HG03097 (cell line): ENCODE results near the gene BANK1.

Experiments used
- ATAC-seq: cut with Tn5 transposase; IDR thresholded peaks from one replicate; pipeline ENCODE4 v1.9.1; 2021; ENCODE audit not compliant: unreplicated experiment, low FRiP score

BANK1 gene

DNA sequence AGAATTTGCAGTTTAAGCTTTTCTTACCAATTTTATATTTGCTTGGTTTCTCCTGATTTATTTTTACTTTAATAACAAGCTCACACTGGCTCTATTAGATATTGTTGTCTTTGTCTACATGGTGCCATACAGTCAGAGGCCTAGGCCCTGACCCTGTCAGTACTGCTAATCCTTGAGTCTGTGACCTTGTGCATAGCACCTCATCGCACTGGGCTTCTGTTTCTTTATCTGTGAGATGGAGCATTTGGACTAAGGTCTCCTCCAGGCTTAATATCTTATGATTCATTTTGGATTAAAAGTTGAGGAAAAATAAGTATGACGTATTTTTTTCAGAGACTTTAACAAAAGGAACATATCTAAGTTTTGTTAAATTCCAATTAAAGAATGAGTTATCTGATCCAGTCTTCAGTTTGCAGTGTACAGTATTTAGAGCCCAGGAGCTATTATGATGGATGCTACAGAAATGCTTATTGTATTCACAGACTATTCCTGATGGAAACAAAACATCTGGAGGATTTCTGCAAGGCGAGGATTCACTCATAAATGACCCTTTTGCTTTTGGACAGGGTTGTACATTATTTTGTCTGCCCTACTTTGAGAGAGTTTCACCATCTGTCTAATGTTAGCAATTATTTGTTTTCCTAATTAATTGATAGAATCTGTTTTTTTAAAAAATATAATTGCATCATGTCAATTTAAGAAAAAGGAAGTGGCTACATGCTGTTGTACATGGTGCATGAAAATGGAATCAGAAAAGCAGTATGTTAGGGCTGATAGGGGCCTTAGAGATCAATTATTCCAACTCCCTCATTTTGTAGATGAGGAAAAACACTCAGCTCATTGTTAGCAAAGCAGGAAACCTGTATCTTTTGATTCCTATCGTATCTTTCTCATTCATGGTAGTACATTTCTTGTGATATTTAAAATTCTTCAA lies 203.6 kb downstream of the BANK1 start:
- no peak for ATAC-seq

DNA sequence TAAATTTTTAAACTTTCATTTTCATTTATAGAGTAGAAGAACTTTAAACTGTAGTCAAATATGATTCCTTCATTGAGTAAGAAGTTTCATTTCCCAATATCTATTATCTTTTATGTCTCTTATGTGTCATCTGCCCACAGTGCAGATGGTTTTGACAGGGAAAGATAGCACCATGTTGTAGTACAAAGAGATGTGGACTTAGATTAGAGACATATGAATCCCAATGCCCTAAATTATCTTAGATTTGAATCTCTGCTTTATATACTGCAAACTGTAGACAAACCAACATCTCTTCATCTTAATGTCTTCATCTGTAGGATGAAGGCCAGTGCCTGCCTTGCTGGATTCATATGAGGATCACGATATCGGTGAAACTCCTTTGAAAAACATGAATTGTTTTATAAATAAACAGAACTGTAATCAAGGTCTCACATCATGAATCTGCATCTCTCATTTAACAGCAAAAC lies 217.5 kb downstream of the BANK1 start:
- peak; percentile 90 for ATAC-seq

DNA sequence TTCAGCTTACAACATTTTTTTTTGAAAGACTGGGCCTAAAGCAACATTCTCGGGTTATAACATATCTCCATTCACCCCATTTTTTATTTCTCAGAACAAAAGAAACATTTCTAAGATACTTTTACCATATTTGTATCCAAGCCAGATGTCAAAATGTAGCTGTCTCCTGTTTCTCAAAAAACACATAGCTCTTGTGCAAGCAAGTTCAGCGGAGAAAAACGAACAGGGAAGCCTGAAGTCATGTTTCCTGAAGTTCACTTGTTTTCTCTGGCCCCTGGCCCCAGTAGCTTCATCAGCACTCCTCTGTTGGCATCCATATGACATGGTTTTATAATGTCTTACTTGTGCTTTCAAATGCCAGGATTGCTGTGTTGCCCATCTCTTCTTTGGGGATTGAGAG lies 218.2 kb downstream of the BANK1 start:
- no peak for ATAC-seq

DNA sequence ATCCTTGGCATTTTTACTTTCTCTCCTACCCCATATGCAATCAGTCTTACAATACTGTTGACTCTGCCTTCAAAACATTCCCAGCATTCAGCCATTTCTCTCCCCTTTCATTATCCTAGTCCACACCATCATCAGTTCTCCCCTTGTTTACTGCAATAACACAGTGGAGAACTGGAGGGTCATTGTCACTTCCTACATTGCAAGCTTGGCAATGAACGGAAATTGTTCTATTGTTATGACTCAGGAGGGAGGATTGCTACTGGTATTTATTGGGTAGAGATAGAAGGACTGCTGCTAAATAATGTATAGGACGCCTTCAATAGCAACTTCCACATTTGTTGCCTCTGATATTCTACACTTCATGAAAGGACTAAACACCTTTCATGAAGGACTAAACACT lies 231.8 kb downstream of the BANK1 start:
- ATAC-seq: no peak

DNA sequence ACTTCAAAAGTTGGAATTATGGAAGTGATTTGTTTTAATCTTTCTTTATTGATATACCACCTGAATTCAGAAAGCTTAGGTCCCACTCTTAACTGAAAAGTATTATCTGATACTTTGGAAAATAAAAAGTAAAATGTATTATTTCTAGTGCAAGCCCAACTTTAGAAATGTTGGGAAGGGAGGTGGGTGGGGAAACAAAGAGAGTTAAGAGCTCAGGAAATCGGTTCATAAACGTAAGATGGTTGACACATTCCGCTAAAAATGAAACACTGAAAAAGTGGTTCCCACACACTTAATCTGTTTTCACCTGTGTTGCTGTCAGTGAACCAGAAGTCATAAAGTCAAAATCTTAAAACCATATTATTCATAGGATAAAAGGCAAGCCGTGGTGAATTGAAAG lies 237.4 kb downstream of the BANK1 start:
- no peak for ATAC-seq

DNA sequence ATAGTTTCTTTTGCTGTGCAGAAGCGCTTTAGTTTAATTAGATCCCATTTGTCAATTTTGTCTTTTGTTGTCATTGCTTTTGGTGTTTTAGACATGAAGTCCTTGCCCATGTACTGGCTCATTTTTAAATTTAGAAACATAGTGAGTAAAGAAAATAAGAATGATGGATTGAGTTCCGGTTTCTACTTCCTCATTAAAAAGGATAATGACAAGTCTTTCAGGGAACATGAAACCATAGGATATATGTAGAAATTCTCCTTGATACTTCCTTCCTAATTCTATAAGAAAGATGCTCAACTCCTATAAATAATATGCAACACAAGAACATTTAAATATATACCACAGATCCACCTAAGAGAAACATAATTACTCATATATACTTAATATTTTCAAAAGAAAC lies 240.9 kb downstream of the BANK1 start:
- ATAC-seq: no peak

DNA sequence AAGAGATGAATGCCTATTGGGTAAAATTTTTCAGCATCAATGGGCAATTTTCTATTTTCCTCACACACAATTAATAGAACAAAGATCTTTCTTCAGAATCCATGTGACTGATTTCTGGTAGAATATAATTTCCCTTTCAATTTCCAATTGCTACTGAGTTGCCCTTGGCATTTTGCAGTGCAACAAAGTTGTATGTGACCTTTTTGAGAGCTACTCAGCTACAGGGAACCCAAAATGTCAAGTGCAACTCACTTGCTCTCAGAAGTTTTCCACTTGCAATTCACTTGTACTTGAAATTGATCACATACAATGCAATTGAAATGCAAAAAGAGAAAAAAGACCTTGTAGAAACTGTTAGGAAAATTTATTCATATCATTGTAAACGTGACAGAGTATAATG lies 245.5 kb downstream of the BANK1 start:
- ATAC-seq: no peak

DNA sequence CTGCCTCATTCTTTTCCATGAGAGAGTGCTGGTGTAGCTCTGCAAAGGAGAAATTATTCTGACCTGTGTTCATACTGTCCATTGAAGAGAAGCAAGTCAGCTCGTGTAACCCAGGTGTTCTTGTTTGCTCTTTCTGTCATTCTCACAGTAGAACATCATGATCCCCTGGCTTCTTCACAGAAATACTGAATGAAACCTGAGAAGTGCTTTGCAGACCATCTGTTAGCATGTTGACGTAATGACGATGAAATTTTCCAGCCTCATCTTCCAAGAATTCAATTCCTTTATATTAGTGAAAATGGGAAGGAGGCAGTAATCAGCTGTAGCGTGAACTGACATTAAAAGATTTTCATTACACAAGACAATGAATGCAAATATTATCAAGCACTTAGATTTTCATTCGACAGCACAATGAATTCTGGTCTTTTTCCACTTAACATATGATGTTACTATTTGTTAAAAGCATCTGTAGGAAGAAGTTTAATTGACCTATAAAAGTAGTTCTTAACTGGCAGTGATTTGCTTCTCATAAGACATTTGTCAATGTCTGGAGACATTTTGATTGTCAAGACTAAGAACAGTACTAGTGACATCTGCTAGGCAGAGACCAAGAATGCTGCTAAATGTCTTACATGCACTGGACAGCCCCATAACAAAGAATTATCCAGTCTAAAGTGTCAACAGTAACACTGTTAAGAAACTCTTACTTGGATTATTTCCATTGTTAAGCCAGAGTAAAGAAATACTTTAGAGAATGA lies 246.3 kb downstream of the BANK1 start:
- no peak for ATAC-seq

DNA sequence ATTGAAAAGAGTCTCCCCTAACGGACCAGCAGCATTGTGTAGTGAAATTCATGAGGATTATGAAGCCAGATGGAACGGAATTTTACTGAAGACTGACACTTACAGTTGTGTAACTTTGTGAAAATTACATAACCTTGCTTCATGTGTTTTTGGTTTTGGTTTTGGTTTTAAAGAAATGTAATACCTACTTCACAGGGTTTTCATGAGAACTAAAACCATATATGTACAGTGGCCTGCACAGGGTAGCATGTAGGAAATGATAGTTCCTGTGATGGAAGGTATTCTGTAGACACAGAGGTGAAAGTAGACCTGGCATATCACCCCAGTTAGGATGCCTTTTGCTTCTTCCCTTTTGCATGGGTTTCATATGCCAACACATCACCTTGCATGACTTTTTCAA lies 247.0 kb downstream of the BANK1 start:
- ATAC-seq: no peak

DNA sequence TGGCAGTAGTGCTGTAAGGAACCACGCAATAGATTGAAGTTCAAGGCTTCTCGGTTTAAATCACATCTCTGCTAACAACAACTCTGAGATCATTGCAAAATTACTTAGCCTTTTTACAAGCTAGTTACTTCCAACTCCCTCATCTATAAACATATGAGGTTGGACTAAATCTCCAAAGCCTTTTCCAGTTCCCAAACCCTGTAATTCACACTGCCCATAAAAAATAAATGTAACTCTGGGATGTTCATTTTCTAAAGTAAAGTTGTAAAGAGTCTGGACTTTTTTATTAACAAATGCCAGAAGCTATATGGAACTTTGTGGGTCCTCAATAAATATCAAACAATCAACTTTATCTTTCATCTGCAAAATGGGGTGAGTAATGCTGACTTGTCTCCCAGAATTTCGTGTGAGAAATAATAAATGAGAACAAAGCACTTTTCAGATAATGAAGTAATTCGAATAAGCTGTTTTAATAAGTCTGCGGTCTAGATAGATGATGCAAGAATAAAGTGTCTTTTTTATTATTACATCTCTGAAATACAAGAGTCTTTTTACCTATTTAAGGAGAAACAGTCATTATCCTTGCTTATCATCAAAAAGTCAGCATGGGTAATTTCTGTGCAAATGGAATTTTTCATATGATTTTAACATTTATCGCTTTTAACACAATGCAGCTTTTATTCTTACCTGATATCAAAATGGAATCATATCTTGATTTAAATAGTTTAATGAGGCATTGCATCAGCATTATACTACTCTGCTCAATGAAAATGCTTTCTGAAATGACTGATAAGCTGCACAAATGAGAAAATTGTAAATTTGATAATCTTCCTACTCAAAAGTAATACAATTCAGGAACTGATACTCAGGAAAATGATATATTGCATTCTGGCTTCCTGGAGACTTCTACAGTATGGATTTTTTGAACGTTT lies 252.6 kb downstream of the BANK1 start:
- ATAC-seq: no peak

DNA sequence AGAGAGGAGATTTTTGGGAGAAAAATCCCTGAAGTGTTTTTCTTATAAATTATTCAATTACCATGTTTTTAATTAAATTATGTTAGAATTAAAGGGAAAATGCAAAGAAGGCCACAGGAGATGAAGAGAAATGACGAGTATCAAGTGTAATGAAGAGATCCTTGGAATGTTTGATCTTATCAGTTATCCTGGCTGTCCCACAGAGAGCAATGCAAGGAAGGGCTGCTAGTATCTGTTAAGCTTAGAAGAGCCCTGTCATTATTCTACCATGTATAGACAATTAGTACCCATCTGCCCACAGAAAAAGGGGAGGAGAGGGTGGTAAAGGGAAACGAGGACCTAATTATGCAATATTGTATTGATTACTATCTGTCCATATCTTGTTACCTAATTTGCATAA lies 257.1 kb downstream of the BANK1 start:
- no peak for ATAC-seq

DNA sequence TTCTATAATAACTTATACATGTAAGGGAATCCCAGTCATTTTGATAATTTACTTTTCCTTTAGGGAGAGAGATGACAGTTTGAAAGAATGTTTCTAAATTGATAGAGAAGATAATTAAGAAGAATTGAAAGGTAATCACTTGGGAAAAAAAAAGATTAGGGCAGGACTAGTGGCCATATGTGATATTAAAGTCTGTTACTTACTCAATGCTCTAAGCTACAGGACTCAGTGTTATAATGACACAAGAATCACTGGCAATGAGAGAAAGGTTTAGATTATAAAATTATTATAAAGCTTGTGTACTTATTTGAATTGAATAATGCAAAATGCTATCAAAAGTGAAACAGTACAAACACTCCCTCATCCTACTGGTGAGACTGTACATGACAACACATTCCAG lies 265.3 kb downstream of the BANK1 start:
- ATAC-seq: no peak

DNA sequence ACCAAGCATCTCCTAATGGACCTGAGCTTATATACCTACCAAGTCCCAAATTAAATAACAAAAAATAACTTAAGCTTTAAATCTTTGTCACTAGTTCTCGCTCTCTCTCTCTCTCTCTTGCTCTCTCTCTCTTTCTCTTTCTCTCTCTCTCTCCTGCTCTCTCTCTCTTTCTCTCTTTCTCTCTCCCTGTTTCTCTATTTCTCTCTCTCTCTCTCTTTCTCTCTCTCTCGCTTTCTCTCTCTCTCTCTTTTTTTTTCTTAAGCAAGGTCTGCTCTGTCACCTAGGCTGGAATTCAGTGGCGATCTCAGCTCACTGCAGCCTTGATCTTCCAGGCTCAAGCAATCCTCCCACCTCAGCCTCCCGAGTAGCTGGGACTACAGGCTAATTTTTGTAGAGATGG lies 266.6 kb downstream of the BANK1 start:
- ATAC-seq: no peak

DNA sequence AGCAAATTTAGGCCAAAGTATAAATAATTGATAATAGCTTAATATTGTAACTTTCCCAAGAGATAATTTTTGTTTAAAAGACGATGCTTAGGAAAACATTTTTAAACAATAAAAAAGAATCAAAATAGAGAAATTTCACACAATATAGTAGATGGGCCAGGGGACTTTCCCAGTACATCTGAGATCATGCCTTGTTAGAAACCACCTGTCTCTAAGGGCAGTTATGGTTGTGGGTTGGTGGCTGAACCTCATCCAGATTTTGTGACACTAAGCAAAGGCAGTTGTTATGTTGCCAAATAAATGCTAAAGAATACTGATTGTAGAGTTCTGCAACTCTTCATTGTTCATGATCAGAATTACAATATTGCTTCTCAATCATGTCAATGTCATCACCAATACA lies 270.6 kb downstream of the BANK1 start:
- peak; percentile 77 for ATAC-seq

DNA sequence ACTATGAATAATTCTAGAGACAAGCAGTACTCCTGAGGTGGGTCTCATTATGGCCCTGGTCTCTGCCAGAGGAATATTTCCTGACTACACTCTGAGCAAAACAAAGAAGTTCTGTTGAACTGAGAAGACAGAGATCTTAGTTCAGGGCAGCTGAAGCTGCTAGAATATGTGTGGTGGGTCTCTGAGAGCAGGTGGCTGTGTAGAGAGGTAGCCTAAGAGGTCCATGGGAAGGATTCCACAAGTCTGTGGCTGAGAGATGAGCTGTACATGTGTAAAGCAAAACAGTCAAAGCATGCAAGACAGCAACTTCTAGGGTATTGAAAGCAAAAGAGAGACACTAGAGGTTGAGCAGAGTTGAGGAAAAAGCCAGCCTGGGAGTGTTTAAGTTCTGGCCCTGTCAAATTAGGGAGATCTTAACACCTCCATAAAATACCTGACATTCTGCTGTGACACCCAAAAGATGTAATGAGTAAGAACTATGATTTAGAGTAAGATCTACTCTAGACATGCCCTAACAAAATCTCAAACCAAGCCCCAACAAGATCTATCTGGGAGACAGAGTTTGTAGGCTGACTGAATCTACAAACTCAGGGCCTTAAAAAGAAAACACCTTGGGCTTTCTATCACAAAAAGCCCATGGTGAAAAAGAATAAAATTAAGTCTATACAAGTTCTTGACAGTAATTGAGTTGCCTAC lies 274.4 kb downstream of the BANK1 start:
- no peak for ATAC-seq

DNA sequence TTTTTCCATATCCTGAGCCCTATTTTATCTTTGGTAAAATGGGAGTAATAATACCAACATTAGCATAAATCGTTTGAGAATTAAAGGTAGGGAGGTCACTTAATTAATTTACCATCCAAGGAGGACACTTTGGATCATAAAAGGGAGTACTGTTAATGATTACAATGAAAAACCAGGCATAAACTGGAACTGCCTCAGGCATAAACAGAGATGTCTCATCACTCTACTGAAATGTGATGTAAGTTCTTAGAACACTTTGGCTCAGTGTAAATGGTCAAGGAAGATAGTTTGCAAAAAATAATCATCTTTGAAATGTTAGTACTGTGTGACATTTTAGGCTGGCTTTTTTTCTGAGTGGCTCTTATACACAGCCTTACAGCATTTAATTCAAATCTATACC lies 286.1 kb downstream of the BANK1 start:
- ATAC-seq: no peak

DNA sequence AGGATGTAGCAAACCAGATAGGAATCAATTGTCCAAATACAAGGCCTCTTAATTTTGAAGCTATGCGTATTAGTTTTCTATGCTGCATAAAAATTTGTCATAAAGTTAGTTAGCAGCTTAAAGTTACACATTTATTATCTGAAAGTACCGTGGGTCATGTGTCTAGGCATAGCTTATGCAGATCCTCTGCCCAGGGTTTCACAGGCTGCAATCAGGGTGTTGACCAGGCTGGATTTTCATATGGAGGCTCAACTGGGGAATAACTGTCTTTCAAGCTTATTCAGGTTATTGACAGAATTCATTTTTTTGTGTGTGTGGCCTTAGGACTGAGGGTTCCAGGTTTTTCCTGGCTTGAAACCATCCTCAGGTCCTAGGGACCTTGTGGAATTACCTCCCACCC lies 289.7 kb downstream of the BANK1 start:
- ATAC-seq: no peak

DNA sequence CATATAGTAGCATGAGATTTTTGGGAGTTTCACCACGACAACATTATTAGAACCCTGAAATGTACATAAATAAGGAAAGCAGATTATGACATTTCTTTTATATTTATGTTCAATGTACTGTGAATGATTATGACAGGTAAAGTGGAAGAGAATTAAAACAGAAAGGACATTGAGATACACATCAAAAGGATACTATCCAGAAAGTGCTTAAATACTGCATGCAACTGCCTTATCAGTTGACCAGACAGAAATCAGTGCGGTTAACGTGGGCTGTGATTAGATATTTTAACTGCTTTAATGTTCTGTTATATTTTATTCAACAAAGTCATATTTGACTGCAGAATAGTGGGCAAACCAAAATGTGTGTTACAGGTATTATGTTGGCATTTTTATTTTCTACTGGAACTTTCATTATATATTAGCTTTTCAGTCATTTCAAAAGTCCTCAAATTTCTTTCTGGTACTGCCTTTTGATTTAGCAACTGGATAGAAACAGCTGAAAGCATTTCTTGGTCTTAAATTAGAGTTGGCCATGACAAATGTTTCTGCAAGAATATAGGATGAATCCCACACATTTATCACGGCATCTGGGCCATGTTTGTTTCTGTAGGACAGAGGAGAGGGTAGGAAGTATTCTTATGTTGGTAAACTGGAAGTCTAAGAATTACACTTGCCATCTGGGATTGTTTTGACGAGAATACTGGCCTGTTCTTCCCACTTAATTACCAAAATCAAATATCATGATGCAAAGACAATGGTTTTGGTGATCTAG lies 299.5 kb downstream of the BANK1 start:
- no peak for ATAC-seq

DNA sequence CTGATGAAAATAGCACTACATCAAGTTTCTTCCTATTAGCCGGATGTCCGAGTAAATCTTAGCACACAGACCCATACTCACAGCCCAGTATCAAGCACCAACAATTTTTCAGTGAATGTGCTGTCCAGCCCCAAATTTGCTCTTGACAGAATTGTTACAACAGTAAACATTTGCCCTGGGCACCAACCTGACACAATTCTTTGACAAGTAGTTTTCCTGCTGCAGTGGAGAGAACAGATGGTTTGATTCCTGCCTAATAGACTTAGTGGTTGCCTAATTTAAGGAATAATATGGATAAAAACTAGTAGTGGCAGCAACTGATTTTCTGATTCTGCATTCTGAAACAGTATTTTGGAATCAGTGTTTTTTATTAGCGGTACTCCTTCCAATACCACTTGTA lies 301.1 kb downstream of the BANK1 start:
- no peak for ATAC-seq
